GM21619 (cell line): ENCODE measurements around the gene TYR.
"Not testable (repeated sequence)": the region's sequence is repeated elsewhere in the genome, so short reads cannot be mapped to it uniquely, and the experiment has no call there.

Source experiments
- ATAC-seq: cut with Tn5 transposase; IDR thresholded peaks from one replicate; pipeline ENCODE4 v1.9.1; 2021; ENCODE audit not compliant: unreplicated experiment

Gene TYR

DNA sequence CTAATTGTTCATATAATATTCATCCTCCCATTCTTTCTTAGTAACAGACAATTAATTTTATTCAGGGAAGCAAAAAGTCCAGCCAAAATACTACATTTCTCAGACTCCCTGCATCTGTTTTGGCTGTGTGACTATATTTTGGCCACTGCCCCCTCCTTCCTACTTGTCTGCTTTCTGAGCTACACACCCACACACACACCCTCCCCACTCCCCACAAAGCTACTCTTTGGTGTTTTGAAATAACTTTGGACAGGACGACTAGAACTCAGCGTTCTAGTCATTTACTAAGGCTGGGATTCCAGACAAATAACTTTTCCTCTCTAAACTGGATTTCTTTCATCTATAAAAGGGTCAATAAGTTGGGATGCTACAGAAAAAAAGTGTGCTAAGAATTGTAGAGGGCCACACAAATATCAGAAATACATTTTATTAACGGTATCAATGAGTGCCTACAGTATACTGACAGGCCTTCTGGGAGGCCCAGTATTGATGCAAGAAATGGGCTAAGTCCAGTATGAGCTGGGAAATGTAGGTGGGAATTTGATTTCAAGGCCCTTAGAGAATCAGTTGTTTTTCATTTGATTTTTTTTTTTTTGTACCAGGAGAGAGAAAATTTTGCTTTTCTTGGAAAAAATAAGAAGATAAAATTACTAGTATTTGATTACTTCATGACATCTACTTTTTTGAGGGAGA is 165.4 kb downstream of the TYR start:
- not testable (repeated sequence) for ATAC-seq
